ENCODE results near the gene TEK.

The TEK gene

DNA sequence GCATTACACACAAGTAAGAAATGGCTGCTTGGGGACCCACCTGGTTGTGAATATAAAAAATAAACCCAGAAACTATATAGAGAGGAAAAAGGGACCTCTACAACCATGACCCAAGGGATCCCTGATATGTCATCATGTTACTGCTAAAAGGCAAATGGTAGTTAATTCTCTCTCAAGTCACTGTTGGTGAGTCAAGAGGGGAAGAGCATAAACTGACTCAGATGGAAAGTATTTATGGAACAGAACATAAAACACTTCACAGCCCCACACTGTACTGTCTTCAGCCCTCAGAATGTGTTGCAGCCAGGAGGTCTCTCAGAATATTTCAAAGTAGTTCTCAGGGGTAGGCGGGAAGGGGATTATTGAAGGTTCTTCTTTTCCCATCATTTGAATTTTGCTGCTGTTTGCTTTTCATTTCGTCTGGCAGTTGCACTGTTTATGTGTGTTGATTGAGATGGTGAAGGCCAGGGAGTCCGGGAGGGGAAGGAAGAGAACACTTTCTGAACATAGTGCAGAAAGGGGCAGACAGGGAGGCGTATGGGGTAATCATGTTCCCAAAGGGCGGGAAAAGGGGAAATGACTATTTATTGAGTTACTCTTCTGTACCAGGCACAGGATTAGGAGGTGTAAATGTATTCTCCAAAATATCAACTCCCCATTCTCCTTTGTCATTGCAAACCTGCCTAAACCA lies 85.5 kb downstream of the TEK start:
- no peak overlapping the region for H3K27ac ChIP-seq

DNA sequence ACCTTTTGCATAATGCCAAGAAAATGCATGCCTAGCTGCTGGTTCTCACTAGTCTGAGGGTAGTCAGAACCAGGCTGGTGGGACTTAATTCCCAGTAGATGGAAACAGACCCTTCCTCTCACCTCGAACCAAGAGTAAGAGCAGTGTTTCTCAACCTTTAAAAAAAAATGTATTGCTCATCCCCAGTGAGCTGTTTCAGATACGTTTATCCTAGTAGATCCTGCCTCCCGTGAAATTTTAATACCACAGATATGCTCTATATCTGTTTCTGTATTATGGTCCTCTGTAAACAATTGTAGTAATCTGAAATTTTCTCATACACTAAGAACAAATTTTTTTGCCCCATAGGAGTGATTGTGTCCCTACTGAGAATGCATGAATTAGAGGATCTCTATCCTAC lies 86.2 kb downstream of the TEK start:
- Histone ChIP-seq H3K4me3 (ENCODE audit: low read depth in 1 of 2, low read length in 1 of 2) (no peak overlapping the region), H3K36me3 (no peaks in the 10 kb centered on the region), H3K27ac (no peak overlapping the region), H3K4me1 (ENCODE audit: control insufficient read depth in 1 of 2, insufficient read depth in 1 of 2, low read depth in 1 of 2, low read length in 1 of 2) (peaks cover 0 to 6% of the 10 kb centered on the region in 2 experiments), H3K27me3 (no peaks in the 10 kb centered on the region), H3K9me3 (no peaks in the 10 kb centered on the region)
- TF ChIP-seq, protein P1, sequence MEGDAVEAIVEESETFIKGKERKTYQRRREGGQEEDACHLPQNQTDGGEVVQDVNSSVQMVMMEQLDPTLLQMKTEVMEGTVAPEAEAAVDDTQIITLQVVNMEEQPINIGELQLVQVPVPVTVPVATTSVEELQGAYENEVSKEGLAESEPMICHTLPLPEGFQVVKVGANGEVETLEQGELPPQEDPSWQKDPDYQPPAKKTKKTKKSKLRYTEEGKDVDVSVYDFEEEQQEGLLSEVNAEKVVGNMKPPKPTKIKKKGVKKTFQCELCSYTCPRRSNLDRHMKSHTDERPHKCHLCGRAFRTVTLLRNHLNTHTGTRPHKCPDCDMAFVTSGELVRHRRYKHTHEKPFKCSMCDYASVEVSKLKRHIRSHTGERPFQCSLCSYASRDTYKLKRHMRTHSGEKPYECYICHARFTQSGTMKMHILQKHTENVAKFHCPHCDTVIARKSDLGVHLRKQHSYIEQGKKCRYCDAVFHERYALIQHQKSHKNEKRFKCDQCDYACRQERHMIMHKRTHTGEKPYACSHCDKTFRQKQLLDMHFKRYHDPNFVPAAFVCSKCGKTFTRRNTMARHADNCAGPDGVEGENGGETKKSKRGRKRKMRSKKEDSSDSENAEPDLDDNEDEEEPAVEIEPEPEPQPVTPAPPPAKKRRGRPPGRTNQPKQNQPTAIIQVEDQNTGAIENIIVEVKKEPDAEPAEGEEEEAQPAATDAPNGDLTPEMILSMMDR (IDR thresholded peaks at IDR 0.05): no peak

More for the DNA sequence above, 85.5 kb downstream of the TEK start:
- Histone ChIP-seq H3K36me3 (no peaks in the 10 kb centered on the region), H3K27me3 (no peaks in the 10 kb centered on the region), H3K9me3 (no peaks in the 10 kb centered on the region), H3K4me1 (ENCODE audit: control insufficient read depth in 1 of 2, insufficient read depth in 1 of 2, low read depth in 1 of 2, low read length in 1 of 2) (peaks cover 0 to 6% of the 10 kb centered on the region in 2 experiments), H3K4me3 (ENCODE audit: low read depth in 1 of 2, low read length in 1 of 2) (no peak overlapping the region)
- TF ChIP-seq, protein P1 (IDR thresholded peaks at IDR 0.05): no peak

DNA sequence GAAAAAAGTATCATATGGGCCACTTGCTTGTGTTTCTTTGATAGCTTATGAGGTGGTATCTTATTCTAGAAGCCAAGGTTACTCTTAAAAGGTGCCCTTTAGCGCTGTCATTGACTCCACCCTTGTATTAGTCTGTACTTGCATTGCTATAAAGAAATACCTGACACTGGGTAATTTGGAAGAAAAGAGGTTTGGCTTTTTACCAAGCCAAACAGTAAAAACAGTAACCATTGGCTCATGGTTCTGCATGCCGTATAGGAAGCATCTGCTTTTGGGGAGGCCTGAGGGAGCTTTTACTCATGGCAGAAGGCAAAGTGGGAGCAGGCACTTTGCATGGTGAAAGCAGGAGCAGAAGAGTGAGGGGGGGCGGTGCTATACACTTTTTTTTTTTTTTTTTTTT lies 87.4 kb downstream of the TEK start:
- no peak overlapping the region for H3K4me3 ChIP-seq (ENCODE audit: low read depth in 1 of 2, low read length in 1 of 2)
- TF ChIP-seq, protein P1 (IDR thresholded peaks at IDR 0.05): no peak
- peaks cover 0 to 6% of the 10 kb centered on the region in 2 experiments for H3K4me1 ChIP-seq (ENCODE audit: control insufficient read depth in 1 of 2, insufficient read depth in 1 of 2, low read depth in 1 of 2, low read length in 1 of 2)
- no peak overlapping the region for H3K27ac ChIP-seq
- H3K36me3 ChIP-seq: no peaks in the 10 kb centered on the region
- no peaks in the 10 kb centered on the region for H3K27me3 ChIP-seq
- no peaks in the 10 kb centered on the region for H3K9me3 ChIP-seq

GRCh38 chr9:27198190-27198589 lies 89.2 kb downstream of the TEK start:
- TF ChIP-seq, protein P1 (IDR thresholded peaks at IDR 0.05): no peak
- H3K27ac ChIP-seq: no peak overlapping the region
- H3K27me3 ChIP-seq: no peaks in the 10 kb centered on the region
- H3K36me3 ChIP-seq: no peaks in the 10 kb centered on the region
- H3K4me3 ChIP-seq (ENCODE audit: low read depth in 1 of 2, low read length in 1 of 2): no peak overlapping the region
- no peaks in the 10 kb centered on the region for H3K9me3 ChIP-seq
- peaks cover 0 to 6% of the 10 kb centered on the region in 2 experiments for H3K4me1 ChIP-seq (ENCODE audit: control insufficient read depth in 1 of 2, insufficient read depth in 1 of 2, low read depth in 1 of 2, low read length in 1 of 2)

GRCh38 chr9:27202056-27202455 lies 93.0 kb downstream of the TEK start:
- H3K36me3 ChIP-seq: no peaks in the 10 kb centered on the region
- H3K9me3 ChIP-seq: no peaks in the 10 kb centered on the region
- H3K27ac ChIP-seq: no peak overlapping the region
- H3K4me3 ChIP-seq (ENCODE audit: low read depth in 1 of 2, low read length in 1 of 2): no peak overlapping the region
- H3K27me3 ChIP-seq: no peaks in the 10 kb centered on the region
- TF ChIP-seq, protein P1 (IDR thresholded peaks at IDR 0.05): no peak
- H3K4me1 ChIP-seq (ENCODE audit: control insufficient read depth in 1 of 2, insufficient read depth in 1 of 2, low read depth in 1 of 2, low read length in 1 of 2): peaks cover 0 to 3% of the 10 kb centered on the region in 2 experiments
